ENCODE data around the gene ARVCF.

The ARVCF gene

GRCh38 chr22:19998991-19999820 is 17.4 kb downstream of the ARVCF start:
- no peak for DNase-seq (ENCODE audit: low spot score)

DNA sequence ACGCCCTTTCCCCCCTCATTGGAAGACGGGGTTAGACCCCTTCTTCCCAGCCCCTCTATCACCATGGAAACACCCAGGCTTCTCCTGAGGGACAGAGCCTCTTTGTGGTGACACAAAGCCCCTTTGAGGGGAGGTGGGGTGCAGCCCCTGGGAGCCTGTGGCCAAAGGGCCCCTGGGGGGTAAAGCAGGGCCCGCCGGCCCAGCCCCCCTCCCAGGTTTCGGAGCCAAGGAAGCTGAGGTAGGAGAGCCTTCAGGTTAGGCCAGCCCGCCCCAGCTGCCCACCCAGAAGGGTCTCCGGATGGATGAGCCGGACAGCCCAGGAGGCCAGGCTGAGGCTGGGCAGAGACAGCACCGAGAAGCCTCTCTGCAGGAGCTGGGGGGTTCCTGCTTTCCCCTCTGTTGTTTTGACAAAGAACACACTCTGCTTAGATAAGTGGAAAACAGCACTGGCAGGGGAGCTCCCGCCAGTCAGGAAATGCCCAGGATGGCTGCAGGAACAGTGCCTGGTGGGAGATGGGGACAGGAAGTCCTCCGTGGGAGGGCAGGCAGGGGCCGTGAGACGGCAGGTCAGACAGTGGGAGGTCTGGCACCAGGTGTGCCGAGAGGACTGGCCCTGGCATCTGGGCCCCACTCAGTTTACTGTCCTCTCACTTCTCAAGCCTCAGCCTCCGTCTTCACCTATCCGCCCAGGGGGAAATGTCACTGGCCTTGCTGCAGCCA is 18.2 kb downstream of the ARVCF start:
- DNase-seq (ENCODE audit: low spot score) = no peak

DNA sequence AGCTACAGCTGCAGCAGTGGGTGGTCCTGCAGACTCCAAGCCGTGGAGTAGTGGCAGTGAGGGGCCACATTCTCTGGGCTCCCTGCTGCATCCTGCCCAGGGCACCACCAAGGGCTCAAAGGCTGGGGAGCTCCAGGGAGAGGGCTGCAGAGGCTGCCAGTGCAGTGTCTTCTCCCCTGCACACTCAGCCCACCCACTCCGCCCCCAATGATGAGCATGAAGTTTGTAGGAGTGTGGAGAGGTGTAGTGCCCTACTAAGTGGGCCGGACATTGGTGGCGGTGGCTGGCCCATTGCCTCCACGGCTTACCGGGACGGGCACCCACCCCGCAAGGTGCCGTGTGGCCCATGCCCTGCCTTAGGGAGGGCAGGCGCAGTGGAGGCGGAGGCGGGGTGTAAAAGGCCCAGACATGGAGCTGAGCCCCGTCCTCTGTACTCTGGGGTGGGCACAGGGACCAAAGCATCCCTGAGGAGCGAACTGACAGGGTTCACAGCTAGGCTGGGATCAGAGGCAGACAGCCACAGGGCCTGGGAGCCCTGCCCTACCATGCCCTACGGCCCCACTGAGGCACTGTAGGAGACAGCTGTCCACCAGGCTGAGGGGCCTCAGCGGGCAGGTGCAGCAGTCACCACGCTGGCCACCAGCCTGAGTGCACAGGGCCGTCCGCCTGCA is 18.9 kb downstream of the ARVCF start:
- DNase-seq (ENCODE audit: low spot score) = no peak

DNA sequence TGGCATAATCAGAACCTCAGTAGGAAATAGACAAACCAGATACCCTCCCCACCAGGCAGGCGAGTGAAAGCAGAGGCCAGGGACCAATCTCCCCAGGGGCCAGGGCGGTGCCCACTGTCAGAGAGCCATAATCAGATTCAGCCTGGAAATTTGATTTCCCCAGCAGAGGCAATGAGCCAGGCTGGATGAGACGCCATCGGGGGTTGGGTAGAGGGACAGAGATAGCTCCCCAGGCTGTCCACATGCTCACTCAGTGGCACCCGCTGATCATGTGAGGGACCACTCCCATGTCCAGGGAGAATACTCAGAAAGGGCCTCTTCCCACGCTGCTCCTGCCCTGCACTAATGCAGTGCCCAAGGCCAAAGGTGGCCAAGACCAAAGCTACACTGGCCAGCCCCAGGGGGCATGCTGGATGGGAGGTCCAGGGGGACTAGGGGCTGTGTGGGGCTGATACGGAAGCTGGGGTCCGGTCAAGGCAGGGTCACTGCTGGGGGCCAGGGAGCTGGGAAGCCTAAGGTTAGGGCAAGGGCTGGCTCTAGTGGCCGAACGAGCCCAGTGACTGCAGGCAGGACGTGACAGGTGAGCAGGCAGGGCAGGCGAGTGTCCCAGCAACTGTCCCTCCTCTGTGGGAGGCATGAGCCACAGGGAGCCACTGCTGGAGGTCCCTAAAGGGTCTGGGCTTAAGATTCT is 19.8 kb downstream of the ARVCF start:
- no peak for DNase-seq (ENCODE audit: low spot score)

DNA sequence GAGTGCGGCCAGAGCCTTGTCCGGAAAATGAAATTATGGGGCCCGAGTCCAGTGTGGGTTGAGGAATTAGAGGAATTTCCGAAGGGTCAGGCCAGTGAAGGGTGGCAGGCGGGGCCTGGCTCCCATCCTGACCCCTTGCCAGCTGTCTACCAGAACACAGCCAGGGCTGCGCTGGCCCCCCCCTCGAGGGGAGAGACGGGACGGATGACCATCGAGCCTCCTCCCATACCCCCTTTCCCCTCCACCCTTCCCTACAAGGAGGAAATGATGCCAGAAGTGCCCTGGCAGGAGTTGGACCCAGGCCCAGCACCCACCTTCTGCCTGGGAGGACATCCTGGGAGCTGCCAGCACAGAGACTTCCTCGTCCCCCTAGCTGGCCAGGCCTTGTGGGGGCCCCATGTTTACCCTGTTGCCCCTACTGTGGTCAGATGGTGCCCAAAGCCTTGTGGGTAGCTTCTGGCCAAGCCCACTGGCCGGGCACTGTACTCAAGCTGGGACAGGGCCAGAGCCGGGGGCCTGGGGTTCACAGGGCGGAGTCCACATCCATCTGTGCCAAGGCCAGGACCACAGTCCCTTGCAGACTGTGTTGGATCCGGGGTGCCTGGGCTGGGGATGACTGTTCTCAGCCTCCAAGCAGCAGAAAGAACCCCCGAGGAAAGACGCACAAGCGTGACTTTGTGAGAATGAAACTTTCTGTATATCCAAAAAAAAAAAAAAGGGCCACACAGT is 20.8 kb downstream of the ARVCF start:
- DNase-seq (ENCODE audit: low spot score) = no peak

GRCh38 chr22:19994851-19995610 is 21.6 kb downstream of the ARVCF start:
- no peak for DNase-seq (ENCODE audit: low spot score)

GRCh38 chr22:19993926-19994325 is 22.7 kb downstream of the ARVCF start:
- no peak for DNase-seq (ENCODE audit: low spot score)

DNA sequence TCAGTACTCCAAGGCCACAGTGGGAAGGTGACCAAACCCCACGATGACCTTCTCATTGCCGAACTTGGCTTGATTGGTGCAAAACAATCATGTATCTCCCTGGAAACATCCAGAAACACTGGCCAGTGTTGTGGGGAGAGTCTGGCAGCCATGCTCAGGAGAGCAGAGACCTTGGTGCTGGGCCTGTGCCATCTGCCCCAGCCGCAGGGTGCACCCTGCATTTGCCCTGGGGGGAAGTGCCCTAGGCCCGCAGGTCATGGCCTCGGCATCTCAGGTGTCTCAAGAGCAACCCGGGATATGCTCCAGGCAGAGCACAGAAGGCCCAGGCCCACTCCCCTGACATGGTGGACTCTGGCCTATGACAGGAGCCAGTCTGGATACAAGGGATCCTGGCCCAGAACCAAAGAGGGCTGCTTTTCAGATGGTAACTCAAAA is 23.7 kb downstream of the ARVCF start:
- DNase-seq (ENCODE audit: low spot score) = no peak

DNA sequence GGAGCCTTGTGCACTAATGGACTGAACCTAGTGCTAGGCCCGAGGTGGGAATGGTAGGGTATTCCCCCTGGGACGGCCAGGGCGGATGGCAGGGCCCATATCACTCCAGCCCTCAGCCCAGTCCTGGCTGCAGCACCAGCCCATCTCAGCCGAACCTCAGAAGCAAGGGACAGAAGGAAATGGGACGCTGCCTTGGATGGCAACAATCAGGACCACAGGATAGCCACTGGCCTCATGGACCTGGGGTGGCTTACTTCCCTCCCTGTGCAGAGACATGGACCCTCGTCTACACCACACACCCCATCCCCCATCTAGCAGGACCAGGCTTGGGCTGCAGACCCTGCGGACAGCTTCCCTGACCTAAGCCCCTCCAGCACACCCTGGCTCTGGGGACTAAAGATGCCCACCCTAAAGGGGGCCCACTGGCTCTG is 24.1 kb downstream of the ARVCF start:
- no peak for DNase-seq (ENCODE audit: low spot score)

DNA sequence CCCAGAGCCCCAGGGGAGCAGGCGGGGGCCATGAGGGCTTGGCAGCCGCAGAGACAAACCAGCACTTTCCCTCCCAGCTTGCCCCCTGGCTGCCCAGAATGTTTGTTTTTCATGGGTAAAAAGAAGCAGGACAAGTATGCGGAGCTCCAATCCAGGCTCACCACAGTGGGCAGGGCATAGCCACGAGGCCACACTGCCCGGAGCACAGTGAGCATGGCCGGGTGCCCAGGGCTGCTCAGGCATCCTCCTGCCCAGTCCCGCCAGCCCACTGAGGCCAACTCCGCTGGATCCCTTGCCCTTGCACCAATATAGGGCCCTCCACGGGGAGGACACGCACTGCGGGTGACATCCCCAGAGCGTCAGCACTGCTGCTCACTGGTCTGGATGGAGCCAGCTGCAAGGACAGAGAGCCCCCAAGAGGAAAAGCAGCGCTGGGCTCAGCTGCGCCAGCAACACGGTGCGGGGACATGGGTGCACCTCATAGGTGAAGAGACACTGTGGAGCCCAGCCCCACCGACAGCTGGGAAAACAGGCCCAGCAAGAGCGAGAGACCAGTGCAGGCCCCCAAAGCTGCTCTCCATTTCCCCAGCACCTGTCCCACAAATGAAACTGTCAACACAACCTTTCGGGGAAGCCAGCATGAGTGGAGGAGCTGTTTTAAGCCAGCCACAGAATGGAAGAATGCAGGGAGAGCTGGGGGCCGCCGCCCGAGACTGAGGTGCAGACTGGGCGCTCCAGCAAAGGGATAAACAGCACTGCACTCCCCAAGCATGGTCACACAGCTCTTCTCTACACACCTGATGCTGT is 24.8 kb downstream of the ARVCF start:
- DNase-seq (ENCODE audit: low spot score) = no peak

GRCh38 chr22:19991395-19991644 is 25.3 kb downstream of the ARVCF start:
- no peak for DNase-seq (ENCODE audit: low spot score)

- DNase-seq (ENCODE audit: low spot score) = no peak
These were observed 25.8 kb downstream of the ARVCF start for GRCh38 chr22:19990609-19991394.

DNA sequence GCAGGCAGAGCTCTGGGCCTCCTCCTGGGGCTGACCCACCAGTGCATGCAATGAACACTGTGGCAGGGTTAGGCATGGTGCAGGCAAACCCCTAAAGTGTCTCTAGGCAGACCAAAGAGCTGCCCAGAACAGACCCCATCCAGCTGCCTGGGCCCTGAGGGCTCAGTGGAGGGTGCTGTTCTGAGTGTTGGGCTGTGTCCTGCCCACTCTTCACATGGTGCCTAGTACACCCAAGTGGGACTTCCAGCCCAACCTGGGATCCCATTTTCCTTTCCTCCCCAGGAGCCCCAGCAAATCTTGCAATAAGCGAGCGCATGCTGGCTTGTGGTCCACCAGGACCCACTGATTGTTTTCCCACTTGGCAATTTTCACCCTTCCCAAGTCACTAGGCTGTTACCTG is 26.4 kb downstream of the ARVCF start:
- no peak for DNase-seq (ENCODE audit: low spot score)

DNA sequence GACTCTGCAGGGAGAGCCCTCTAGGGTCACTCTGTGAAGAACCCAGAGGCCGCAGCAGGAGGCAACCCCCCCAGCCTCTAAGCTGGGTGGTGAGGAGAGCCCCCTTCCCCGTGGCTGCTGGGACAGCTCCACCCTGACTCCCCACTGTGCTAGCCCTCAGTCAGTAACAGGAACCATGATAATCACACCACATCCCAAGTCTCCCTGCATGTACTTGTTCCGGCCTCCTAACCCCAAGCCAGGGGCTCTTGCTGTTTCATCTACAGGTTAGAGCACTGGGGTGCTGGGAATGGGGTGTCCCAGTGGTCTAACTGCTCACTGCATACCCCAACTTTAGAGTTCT is 26.9 kb downstream of the ARVCF start:
- no peak for DNase-seq (ENCODE audit: low spot score)

DNA sequence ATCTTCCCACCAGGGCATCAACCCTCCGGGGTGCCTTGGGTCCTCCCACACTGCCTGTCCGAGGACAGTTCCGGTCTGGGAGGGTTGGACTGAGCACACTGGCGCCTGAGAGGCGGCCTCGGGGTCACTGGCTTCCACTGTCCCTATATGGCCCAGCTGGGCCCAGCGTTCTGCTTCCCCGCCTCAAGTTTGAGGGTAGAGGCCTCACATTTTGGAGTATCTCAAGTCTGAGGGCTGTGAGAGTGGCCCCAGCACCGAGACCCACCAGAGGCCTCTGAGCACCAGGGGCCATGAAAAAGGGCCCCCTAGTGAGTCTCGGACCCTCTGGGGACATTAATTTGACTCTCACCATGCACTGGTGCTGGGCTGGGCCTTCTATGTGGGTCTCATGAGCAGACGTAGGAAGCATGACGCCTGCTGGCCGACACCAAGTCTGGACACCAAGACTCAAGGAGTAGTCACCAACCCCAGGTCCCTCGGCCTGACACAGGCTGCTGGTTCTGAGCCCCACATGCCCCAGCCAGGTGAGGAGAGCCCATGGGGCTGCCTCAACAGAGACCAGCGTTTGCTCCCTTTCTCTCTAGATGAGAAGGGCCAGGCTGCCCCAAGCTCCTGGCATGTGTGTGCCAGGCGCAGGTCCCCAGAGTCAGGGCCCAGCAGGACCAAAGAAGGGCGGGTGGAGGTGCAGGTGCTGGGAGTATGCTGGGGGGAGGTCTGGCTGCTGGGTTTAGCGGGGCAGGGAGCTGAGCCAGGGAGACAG is 27.5 kb downstream of the ARVCF start:
- no peak for DNase-seq (ENCODE audit: low spot score)

DNA sequence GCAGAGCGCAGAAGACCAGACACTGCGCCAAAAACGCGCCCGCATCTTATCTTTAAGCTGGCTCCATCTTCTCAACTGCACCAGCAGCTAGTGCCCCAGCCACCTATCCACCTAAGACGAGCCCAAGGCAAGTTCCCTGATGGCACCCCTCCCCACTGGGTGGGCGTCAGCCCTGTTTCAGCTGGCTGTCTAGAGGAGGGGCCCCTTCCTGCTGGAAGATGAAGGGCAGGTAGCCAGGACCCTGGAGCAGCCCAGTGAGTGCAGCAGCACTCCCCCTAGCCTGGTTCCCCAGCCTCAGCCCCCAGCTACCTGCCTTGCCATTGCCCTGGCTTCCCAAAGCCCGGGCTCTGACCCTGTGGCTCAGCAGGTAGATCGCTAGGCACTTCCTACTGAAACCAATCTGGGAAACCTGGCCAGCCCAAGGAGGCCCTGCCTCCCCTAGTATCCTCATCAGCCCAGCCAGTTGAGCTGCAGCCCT is 28.3 kb downstream of the ARVCF start:
- DNase-seq (ENCODE audit: low spot score) = no peak

- no peak for DNase-seq (ENCODE audit: low spot score)
These were observed 29.0 kb downstream of the ARVCF start for GRCh38 chr22:19987394-19988306.
